ENCODE measurements around the gene ZNF628.

ZNF628 gene

DNA sequence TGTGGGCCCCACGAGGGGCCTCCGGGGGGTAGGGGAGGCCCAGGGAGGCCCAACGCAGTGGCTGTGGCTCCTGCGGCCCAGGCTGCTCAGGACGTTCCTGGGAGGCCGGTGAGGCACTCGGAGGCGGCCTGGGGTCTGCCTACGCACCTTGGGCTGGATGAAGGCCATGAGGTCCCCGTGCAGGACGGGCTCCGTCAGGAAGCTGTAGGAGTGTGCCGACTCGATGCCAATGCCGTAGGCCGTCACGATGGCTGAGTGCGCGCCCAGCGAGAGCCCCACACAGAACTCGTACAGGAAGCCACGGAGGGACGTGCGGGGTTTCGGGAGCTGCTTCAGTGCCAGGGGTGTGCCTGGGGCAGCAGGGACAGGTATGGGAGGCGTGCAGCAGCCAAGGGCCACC lies 54.6 kb downstream of the ZNF628 start:
- DNase-seq: no peak

Measured in fibroblast of skin of back (primary cell).